Stimulated activated CD4-positive, alpha-beta T cell treated with anti-CD3 and anti-CD28 coated beads, Interleukin-1b, Interleukin-23, amount 100 ng/mL, for 1 hour (primary cell): Measurements from ENCODE around the gene CCDC196.
A peak's percentile ranks its signal among the peaks of the same experiment; 100 is the strongest.
"Not testable (repeated sequence)": the region's sequence is repeated elsewhere in the genome, so short reads cannot be mapped to it uniquely, and the experiment has no call there.

Experiments
- DNase-seq, 2 donors: peaks; one replicate each; pipeline ENCODE4 v3.0.0-alpha.2; 2020; ENCODE audit warnings: low read depth in 2 of 2

Gene CCDC196

DNA sequence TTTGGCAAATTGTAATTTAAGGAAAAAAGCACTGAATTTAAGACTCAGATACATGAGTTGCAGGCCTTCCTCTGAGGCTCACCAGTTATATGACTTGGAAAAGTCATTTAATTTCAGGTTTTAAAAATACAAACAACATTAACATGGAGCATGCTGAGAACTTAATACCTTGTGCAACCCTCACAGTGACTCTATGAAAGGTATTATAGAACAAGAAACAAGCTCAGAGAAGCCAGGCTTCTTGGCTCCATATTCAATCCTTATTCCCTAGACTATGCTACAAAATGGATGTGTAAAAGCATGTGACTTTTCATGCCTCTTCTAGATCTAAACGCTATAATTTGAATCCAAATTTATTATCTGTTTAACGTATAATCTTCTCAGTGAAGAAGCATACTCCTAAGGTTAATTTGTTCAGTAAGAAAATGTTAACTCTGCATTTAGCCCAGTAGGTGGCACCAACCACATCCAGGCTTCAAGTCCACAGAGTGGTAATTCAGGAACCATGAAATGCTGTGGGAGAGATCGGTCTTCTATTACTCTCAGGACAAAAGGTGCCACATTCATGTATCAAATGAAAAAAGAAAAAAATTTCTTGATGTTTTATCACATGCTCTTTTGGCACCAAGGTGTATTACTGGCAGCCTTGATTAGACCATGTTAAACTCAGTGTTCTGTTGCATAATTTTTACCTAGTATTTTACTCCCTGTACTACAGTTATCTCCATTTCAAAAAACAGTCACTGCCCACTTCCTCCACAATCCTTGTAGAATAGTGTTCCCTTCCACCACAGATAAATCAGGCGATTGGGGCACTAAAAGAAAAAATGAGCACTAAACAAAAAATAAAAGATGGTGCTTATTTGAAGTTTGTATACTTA is 9.3 kb downstream of the CCDC196 start:
- no peak for DNase-seq

DNA sequence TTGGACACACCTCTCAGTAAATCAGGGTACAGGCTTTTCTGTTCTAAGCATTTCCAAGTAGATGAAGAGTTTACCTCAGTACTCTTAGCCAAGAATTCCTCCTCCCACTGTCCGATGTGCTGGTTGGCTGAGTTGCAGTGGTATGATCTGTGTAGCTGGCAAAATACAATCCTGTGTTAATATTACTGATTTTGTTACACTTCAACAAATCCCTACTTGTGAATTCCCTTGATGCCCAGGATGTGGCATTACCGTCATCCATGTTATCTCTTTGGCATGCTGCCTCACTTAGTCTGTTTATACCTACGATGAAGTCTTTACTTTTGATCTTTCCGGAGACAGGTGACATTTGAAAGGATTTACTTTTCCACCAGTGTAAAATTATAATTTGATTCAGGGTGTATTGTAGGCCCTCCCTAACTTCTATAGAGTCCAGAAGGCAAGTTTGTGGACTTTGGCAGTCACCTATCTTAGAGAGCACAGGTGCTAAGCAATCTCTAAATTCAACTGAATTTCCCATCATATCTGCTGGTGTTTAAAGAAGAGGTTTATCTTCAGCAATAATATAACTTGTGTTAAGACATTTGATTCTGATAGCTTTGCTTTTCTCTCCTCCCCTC is 10.1 kb downstream of the CCDC196 start:
- no peak for DNase-seq

DNA sequence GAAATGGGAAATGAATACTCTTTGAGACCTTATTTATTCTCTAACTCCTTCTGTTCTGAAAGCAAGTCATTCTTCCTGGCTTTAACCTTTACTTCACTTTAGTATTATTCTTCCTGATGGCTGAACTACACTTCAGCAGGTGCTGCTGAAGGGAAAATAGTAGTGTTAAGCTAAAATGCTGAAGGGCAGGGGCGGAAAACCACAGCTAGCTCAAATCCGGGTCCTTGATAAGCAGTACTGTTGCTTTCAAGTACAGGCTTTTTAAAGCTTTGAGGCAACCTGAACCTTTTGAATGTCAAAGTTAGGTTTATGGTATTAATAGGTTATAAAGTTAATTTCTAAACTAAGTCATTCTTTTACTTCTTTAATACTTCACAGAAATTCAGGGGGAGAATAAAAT is 10.7 kb downstream of the CCDC196 start:
- no peak for DNase-seq

DNA sequence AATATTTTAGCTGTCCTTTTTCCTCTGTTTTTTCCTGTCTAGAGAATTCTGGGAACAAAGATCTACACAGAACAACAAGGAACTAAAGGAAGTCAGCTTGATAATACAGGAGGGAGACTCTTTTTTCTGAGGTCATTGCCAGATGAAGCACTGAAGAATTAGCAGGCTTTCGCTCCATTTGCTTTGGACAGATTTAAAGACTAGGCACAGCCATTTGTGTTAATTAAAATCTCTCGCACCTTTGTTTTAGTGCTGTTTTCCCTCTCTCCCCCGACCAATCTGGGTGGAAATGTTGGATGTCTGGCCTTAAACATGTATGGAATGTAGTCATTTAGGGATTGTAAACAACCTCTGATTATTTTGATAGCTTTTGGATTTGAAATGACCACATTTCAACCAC is 12.1 kb downstream of the CCDC196 start:
- no peak for DNase-seq

DNA sequence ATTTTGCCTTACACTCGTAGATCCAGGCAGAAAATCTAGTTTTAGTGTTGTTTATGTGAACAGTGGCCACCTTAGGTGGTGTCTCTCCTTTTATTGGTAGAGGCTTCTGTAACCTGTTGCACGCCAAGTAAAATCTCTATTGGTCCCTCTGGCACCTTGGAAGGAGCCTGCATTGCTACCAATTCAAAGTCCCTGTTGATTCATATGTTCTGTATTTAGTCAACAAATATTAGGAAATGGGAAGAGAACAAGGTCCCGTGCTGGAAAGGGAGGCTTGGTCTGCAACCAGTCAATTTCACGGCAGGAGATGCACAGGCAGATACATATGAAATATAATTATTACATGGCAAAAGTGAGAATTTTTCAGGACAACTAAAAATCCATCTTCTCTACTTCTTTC is 15.4 kb downstream of the CCDC196 start:
- DNase-seq, result no peak

DNA sequence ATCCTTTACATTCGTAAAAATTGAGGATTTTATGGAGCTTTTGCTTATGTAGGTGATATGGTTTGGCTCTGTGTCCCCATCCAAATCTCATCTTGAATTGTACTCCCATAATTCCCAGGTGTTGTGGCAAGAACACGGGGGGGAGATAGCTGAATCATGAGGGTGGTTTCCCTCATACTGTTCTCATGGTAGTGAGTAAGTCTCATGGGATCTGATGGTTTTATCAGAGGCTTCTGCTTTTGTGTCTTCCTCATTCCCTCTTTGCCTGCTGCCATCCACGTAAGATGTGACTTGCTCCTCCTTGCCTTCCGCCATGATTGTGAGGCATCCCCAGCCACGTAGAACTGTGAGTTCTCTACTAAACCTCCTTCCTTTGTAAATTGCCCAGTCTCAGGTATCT is 16.7 kb downstream of the CCDC196 start:
- not testable (repeated sequence) for DNase-seq

DNA sequence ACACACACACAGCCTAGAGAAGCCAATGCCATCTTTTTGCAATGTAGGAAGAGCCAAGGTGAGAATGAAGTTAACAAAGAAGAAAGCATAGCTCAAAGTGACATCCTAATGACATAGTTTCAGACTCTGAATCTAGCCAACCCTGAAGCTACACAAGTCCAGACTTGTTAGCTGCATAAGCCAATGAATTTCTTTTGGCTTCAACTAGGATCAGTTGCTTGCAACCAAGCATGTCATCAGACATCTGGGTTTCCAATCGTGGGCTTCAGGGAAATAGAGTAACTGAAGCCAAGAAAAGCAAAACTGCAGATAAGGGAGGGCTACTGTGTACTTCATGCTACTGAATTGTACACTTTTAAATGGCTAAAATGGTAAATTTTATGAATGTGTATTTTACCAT is 17.4 kb downstream of the CCDC196 start:
- DNase-seq, result no peak

DNA sequence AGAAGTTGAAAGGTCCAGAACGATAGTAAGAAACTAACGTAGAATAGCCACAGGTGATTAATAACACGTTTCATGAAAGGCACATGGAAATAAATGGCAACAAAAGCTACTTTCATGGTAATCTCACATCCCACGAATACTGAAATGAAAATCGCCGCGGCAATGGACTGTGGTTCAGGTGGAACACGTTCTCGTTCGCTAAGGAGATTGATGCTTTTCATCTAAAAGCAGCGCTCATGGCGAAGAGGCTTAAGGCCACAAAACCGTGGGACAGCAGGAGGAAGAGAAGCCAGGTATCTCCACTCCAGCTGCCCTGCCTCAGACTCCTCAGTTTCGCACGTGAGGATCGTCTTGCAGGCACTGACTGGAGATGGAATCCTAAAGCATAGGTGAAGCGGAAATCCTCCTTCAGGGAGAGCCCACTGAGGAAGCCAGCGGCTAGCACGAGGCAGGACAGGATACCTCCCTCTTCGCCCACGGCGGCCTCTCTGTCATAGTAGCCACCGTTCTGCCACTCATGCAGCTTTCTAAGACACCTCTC is 21.1 kb downstream of the CCDC196 start:
- DNase-seq, result peak in 1 of 2 donors; percentile 1

DNA sequence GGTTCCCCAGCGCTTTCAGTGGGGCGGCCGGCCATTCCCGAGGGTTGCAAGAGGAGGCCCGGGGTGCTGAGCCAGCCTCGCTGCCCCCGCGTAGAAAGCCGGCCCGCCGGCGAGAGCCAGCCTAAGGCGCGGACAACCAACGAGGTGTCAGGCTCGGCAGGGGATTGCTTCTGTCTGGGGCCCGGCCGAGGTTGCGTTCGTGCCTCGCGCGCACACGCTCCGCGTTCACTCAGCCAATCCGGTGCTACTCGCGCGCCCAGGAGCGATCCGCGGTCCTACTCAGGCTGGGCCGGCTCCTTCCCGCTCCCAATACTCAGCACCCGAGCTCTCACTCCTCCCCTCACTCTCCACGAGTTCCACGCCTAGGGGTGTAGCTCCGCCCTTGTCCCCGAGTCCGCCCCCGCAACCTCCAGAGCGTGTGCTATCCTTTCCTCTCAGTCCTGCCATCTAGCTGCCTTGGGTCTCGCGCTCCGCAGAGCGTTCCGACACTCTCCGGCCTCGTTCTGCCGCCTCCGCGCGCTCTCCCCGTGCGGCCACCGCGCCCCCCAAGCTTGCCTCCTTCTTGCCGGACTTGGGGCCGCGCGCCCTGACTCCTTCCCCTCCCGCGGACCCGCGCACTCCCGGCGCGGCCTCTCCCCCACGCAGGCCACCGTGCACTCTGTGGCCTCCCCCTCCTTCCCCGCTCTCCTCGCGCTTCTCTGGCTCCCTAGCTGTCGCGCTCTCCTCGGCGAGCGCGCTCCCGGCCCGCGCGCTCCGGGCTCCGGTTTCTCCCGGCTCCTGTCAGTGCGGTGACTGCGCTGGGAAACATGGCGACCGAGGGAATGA is 21.8 kb downstream of the CCDC196 start, which contains the start of gene GPHN:
Gene GPHN (plus strand): TSS at position 426 of the 825 bp plus-strand sequence.
- peak; percentile 59 to 61 for DNase-seq

DNA sequence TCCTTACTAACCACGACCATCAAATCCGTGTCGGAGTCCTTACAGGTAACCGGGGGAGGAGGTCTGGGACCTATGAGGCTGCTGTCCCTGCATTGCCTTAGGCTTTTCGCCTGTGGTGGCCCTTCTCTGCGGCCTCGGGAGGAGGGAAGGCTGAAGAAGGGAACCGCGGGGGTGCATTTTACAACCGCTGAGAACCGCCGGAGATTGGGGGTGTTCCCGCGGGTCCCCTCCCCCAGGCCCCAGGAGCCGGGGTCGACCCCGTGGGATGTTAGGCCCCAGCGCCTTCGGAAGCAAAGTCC is 22.3 kb downstream of the CCDC196 start:
- no peak for DNase-seq

DNA sequence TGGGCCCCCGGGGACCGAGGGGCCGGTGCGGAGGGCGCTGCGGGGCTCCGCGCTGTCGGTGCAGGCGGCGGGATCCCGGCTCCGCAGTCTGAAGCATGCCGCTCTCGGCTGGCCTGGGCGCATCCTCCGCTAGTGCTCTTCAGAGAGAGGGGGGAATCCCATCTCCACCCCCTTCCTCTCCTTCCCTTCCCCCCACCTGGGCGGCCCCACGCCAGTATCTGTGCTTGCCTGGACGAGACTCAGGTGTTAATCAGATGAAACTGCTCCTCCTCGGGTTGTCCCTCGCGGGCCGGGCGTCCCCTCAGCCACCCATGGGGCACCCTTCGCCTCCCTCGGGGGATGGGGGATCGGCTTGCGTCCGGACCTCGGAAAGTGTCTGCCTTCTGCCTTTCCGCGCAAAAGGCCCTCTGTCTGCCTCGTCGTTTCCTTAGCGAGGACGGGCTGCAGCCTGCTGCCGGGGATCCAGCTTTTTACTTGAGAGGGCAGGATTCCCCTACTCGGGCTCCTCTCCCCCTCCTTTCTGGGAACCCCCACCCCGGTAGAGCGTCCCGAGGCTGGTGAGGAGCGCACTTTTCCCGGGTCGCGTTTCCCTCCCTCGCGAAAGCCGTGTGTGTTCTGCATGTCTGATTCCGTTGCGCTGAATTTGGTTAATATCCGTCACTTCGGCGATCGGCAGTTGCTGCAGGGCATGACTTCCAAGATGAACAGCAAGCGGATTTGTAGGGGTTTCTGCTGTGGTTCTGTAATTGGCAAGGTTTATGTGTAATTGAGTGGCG is 22.9 kb downstream of the CCDC196 start:
- DNase-seq, result peak in 1 of 2 donors; percentile 31

DNA sequence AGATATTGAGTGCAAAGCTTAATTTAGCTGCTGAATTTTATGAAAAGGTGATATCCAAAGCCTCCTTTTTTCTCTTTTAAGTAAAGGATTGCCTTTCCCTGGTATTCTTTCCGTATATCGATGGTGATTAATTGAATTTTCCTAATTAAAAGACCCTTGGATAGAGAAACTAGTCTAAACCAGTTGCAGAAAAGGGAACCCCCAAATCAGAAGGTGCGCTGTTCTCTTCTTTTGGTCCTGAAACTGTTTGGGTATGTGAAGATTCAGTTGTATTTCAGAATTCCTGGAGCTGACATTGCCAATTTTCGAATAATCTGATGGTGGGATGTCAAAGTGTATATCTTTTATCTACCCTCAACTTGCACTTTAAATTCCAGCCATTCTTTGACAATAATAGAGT is 23.7 kb downstream of the CCDC196 start:
- DNase-seq, result no peak

DNA sequence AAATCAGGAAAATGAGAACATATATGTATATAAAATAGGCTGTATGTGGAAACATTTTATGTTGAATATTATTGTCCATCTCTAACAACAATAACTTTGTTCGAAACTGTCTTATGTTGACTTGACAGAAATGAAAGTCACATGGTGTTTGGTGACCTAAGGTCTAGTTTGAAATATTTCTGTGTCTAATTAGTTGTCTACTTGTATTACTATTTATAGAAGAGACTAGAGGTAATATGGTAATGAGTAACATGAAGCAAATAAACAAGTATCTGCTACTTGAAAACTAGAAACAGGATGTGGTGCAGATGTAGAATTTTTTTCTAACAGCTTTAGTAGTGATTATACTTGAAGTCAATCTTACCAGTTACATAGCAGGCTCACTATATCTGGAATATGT is 25.7 kb downstream of the CCDC196 start:
- DNase-seq, result no peak

DNA sequence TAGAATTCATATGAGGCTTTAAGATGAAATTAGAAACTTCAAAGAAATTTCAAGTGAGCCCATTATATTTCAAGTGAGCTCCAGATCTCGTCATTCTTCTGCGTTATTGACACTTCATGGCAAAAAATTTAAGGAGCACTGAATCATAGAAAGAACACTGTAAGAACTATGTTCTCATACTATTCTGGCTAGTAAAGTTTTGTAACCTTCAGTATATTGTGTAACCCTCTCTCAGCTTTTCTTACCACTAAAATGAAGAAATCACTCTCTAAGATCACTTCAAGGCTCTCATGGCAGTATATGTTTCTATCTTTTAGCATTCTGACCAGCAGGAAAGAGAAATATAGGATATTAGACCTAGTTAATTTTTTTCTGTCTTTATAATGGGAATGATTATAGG is 28.0 kb downstream of the CCDC196 start:
- no peak for DNase-seq

DNA sequence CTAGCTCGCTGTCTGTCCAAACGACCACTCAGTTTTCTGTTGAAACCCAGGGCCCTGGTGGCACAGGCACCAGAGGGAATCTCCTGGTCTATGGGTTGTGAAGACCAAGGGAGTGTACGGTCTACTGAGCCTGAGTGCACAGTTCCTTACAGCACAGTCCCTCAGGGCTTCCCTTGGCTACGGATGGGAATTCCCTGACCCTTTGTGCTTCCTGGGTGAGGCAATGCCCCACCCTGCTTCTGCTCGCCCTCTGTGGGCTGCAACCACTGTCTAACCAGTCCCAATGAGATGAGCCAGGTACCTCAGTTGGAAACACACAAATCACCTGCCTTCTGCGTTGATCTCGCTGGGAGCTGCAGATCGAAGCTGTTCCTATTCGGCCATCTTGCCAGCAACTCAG is 44.4 kb downstream of the CCDC196 start:
- DNase-seq, result no peak

DNA sequence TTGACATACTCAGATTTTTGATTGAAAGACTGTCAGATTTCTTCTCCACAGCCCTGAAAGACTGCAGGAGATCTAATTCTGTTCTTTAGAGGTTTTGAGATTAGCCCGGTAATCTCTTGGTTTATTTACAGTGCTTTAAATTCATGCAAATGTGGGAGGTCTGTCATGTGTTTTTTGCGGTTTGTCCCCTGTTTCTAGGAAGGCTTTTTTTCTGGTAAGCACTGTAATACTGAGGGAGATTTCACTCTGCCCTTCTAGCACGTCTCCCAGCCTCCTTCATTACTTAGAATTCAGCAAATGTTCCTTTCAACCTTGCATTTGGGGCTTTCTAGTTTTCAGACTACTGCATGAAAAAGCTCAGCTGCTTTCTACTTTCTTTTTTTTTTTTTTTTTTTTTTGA is 52.9 kb downstream of the CCDC196 start:
- DNase-seq, result no peak

DNA sequence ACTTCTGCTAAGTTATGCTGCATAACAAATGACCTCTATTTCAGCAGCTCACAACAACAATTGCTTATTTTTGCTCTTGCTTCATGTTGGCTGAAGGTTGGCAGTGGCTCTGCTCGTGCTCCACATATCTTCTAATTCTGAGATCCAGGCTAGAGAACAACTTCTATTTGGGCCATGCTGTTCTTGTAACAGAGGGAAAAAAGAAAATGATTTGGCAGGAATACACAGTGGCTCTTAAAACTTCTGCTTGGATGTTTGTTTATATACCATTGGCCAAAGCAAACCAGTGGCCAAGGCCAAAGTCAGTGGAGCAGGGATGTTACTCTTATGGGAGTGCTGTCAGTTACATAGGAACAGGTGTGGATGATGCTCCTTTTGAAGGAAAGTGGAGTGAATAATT is 53.9 kb downstream of the CCDC196 start:
- no peak for DNase-seq

DNA sequence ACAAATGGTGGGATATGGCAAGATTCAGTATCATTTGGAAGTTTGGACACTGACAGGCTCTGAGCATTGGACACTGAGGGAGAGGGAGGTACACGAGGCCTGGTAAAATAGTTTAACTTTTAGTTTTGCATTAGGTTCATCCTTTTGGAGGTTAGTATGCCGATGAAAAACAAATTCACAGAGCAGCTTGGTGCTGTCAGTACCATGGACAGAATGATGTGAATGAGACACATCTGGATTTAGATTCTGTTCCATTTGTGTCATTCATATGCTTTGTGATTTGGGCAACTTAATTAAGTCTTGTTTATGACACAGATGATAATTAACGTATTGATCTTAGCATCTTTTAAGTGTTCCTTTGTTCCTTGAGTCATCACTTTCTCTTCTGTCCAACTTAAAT is 55.5 kb downstream of the CCDC196 start:
- DNase-seq, result no peak

DNA sequence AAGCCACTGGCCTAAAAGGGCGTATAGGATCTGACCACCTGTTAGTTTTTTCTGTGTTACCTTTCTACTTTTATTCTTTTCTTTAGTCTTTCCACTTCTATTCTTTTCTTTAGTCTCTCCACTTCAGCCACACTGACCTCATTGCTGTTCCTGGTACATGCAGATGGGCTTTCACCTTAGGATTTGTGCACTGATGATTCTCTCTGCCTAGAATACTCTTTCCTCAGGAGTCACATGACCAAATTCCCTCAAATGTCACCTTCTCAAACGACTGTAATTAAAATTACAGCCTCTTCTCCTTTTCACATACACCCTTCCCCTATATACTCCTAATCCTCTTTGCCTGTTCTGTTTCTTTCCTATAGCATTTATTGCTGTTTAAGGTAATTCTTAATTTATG is 57.8 kb downstream of the CCDC196 start:
- no peak for DNase-seq

DNA sequence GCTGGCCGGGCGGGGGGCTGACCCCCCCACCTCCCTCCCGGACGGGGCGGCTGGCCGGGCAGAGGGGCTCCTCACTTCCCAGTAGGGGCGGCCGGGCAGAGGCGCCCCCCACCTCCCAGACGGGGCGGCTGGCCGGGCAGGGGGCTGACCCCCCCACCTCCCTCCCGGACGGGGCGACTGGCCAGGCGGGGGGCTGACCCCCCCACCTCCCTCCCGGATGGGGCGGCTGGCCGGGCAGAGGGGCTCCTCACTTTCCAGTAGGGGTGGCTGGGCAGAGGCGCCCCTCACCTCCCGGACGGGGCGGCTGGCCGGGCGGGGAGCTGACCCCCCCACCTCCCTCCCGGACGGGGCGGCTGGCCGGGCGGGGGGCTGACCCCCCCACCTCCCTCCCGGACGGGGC is 59.0 kb downstream of the CCDC196 start:
- DNase-seq, result not testable (repeated sequence)

DNA sequence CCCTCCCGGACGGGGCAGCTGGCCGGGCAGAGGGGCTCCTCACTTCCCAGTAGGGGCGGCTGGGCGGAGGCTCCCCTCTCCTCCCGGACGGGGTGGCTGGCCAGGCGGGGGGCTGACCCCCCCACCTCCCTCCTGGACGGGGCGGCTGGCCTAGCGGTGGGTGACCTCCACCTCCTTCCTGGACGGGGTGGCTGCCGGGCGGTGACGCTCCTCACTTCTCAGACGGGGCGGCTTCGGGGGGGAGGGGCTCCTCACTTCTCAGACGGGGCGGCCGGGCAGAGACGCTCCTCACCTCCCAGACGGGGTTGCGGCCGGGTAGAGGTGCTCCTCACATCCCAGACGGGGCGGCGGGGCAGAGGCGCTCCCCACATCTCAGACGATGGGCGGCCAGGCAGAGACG is 59.6 kb downstream of the CCDC196 start:
- not testable (repeated sequence) for DNase-seq
